ENCODE data around the gene DMAP1.

The DMAP1 gene

GRCh38 chr1:44213222-44214112, at the start of gene DMAP1:
TSS of gene DMAP1 (plus strand) at chr1:44213471. CDS start at chr1:44213754, 283 bp downstream.
- H3K79me2 ChIP-seq (ENCODE audit: insufficient read depth, low read depth) = no peaks in the 10 kb centered on the region
- H2AFZ ChIP-seq (ENCODE audit: low read depth) = peak within 1 kb of the TSS; percentile 84
- TF ChIP-seq CTCF (conservative IDR thresholded peaks at IDR 0.05; ENCODE audit: low read depth, low read length) = no peak
- H3K27me3 ChIP-seq (ENCODE audit: insufficient read depth, low read depth) = no peaks in the 10 kb centered on the region
- no peaks in the 10 kb centered on the region for H3K36me3 ChIP-seq (ENCODE audit: insufficient read depth)
- peak within 1 kb of the TSS; percentile 87 for H3K4me2 ChIP-seq
- H3K9ac ChIP-seq = peak within 1 kb of the TSS; percentile 48; the same call in 1 of the 2 replicates
- peak within 1 kb of the TSS; percentile 19; the same call in 1 of the 2 replicates for H3K27ac ChIP-seq
- H4K20me1 ChIP-seq (ENCODE audit: insufficient read depth) = no peaks in the 10 kb centered on the region
- peaks cover 36% of the 10 kb centered on the region for H3K4me1 ChIP-seq (ENCODE audit: low read depth, poor library complexity, severe bottlenecking)
- no peak within 1 kb of the TSS for H3K4me3 ChIP-seq (IDR thresholded peaks at IDR 0.05; ENCODE audit: insufficient read depth, low read depth, low read length)

GRCh38 chr1:44168520-44169098, 44.7 kb upstream of the DMAP1 start:
- no peaks in the 10 kb centered on the region for H3K36me3 ChIP-seq (ENCODE audit: insufficient read depth)
- no peaks in the 10 kb centered on the region for H3K27me3 ChIP-seq (ENCODE audit: insufficient read depth, low read depth)
- no peak overlapping the region for H3K4me3 ChIP-seq (IDR thresholded peaks at IDR 0.05; ENCODE audit: insufficient read depth, low read depth, low read length)
- H3K4me2 ChIP-seq = no peak overlapping the region
- H3K9ac ChIP-seq = no peak overlapping the region
- no peak for TF ChIP-seq CTCF (conservative IDR thresholded peaks at IDR 0.05; ENCODE audit: low read depth, low read length)
- H2AFZ ChIP-seq (ENCODE audit: low read depth) = no peak overlapping the region
- H3K4me1 ChIP-seq (ENCODE audit: low read depth, poor library complexity, severe bottlenecking) = peaks cover 8% of the 10 kb centered on the region
- no peaks in the 10 kb centered on the region for H4K20me1 ChIP-seq (ENCODE audit: insufficient read depth)
- no peaks in the 10 kb centered on the region for H3K79me2 ChIP-seq (ENCODE audit: insufficient read depth, low read depth)
- no peak overlapping the region for H3K27ac ChIP-seq

- H3K79me2 ChIP-seq (ENCODE audit: insufficient read depth, low read depth) = no peaks in the 10 kb centered on the region
- no peak overlapping the region for H3K27ac ChIP-seq
- TF ChIP-seq CTCF (conservative IDR thresholded peaks at IDR 0.05; ENCODE audit: low read depth, low read length) = no peak
- no peaks in the 10 kb centered on the region for H4K20me1 ChIP-seq (ENCODE audit: insufficient read depth)
- H3K4me2 ChIP-seq = no peak overlapping the region
- H3K36me3 ChIP-seq (ENCODE audit: insufficient read depth) = no peaks in the 10 kb centered on the region
- H2AFZ ChIP-seq (ENCODE audit: low read depth) = no peak overlapping the region
- H3K4me1 ChIP-seq (ENCODE audit: low read depth, poor library complexity, severe bottlenecking) = peaks cover 10% of the 10 kb centered on the region
- no peak overlapping the region for H3K9ac ChIP-seq
- H3K4me3 ChIP-seq (IDR thresholded peaks at IDR 0.05; ENCODE audit: insufficient read depth, low read depth, low read length) = no peak overlapping the region
- H3K27me3 ChIP-seq (ENCODE audit: insufficient read depth, low read depth) = no peaks in the 10 kb centered on the region
These were observed 42.9 kb upstream of the DMAP1 start for GRCh38 chr1:44170281-44170823.

GRCh38 chr1:44174630-44175029, 38.6 kb upstream of the DMAP1 start:
- no peaks in the 10 kb centered on the region for H3K27me3 ChIP-seq (ENCODE audit: insufficient read depth, low read depth)
- no peak overlapping the region for H2AFZ ChIP-seq (ENCODE audit: low read depth)
- no peaks in the 10 kb centered on the region for H3K79me2 ChIP-seq (ENCODE audit: insufficient read depth, low read depth)
- no peak overlapping the region for H3K4me3 ChIP-seq (IDR thresholded peaks at IDR 0.05; ENCODE audit: insufficient read depth, low read depth, low read length)
- no peaks in the 10 kb centered on the region for H4K20me1 ChIP-seq (ENCODE audit: insufficient read depth)
- no peak for TF ChIP-seq CTCF (conservative IDR thresholded peaks at IDR 0.05; ENCODE audit: low read depth, low read length)
- H3K27ac ChIP-seq = no peak overlapping the region
- H3K36me3 ChIP-seq (ENCODE audit: insufficient read depth) = no peaks in the 10 kb centered on the region
- no peak overlapping the region for H3K9ac ChIP-seq
- H3K4me2 ChIP-seq = no peak overlapping the region
- peaks cover 10% of the 10 kb centered on the region for H3K4me1 ChIP-seq (ENCODE audit: low read depth, poor library complexity, severe bottlenecking)

Data from KMS-11 (cell line).